PC-3 (cell line): ENCODE data around the gene COL19A1.

Experiments
- CTCF ChIP-seq: fragments of 300-600 bp; sonication (generic); conservative IDR thresholded peaks from 2 replicates; pipeline ENCODE4 v1.5.1; 2017; ENCODE audit warnings: antibody characterized with exemption, low read depth, mild to moderate bottlenecking, low read length
- EZH2 ChIP-seq: fragments of 300-600 bp; sonication (generic); IDR thresholded peaks from one replicate; pipeline ENCODE4 v1.6.1; 2017; ENCODE audit warnings: antibody characterized with exemption, mild to moderate bottlenecking, low read length; ENCODE audit not compliant: unreplicated experiment
- EZH2phosphoT487 ChIP-seq: fragments of 300-600 bp; sonication (generic); IDR thresholded peaks from 2 replicates; pipeline ENCODE4 v1.6.1; 2018; ENCODE audit warnings: mild to moderate bottlenecking, antibody characterized with exemption, low read length, borderline replicate concordance

GRCh38 chr6:69827276-69827893, 39.0 kb upstream of the COL19A1 start:
- TF ChIP-seq CTCF = no peak
- TF ChIP-seq EZH2phosphoT487 = no peak
- no peak for TF ChIP-seq EZH2
